Measurements from ENCODE around the gene MYMX. TPM values are rescaled to one million over a fixed set of nuclear protein-coding genes. Genes with fewer than 3 reads are reported as not detected.
"Not testable (repeated sequence)": the region's sequence is repeated elsewhere in the genome, so short reads cannot be mapped to it uniquely, and the experiment has no call there.

MYMX gene
- total and polyA plus RNA-seq, 12 donors, result 0.41 to 2.3 (median 0.88) TPM; not detected in 6

DNA sequence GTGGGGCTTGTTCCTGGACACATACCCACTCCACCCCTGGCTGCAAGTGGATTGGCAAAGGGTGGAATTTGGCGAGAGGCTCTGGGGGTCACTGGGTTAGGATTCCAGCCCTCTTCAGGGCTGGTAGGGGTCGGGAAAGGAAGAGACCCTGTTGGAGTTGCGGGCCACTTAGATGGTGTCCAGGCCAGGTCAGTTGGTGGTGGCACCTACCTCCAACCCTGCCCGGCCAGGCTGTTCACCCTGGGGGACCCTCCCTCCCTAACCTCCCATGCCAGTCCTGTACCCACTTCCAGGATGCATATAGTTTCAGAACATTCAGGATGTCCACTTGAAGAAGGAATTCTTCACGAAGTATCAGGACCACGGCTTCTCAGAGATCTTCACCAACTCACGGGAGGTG is 37.1 kb upstream of the MYMX start:
- intact Hi-C loops (cut with DNase I), result loop anchor here in 2 of 10 donors (10.0 kb wide), 1 partner anchor 155 kb away; no protein-coding TSS in a partner anchor
- WGBS, 2 donors, result 95 to 97% methylated on average over 7 of the region's 7 CpGs
- Histone ChIP-seq H3K4me3 (no peak overlapping the region), H3K27me3 (no peaks in the 10 kb centered on the region), H3K9me3 (no peaks in the 10 kb centered on the region), H3K27ac (peak overlapping the region in 2 of 10 donors; percentile 24 to 76), H3K36me3 (no peaks in the 10 kb centered on the region), H3K4me1 (peaks cover 0 to 36% (median 21%) of the 10 kb centered on the region in 9 donors)
- TF ChIP-seq CTCF (IDR thresholded peaks at IDR 0.05), result no peak
- no peak for DNase-seq
- no peak for ATAC-seq

- no peak overlapping the region for H3K4me3 ChIP-seq
- no peak for TF ChIP-seq CTCF (IDR thresholded peaks at IDR 0.05)
- no peak overlapping the region for H3K27ac ChIP-seq
- intact Hi-C loops (cut with DNase I), result no loop called here
- 81 to 84% methylated on average over 4 of the region's 4 CpGs for WGBS, 2 donors
- no peaks in the 10 kb centered on the region for H3K27me3 ChIP-seq
- H3K9me3 ChIP-seq, result no peaks in the 10 kb centered on the region
- no peaks in the 10 kb centered on the region for H3K36me3 ChIP-seq
- peaks cover 0 to 36% (median 21%) of the 10 kb centered on the region in 9 donors for H3K4me1 ChIP-seq
- DNase-seq (no peak), ATAC-seq (no peak)
Measured at GRCh38 chr6:44180406-44180805, 36.3 kb upstream of the MYMX start.

DNA sequence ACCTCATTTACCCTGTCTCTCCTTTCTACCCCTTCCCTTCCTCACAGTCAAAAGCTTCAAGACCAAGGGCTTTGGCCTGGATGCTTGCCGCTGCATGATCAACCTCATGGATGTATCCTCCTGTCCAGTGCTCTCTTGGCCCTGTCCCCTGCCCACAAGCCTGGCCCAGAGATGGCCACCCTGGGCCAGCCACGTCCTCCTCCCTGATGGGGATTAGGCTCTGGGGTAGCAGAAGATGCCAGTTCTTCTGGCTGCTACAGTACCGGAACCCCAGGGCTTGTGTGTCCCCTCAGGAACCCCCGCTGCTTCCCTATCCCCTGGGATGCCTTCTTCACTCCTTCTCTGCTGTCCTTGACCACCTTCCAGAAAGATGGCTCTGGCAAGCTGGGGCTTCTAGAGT is 35.8 kb upstream of the MYMX start:
- Histone ChIP-seq H3K4me3 (no peak overlapping the region), H3K4me1 (peaks cover under 1 to 36% (median 25%) of the 10 kb centered on the region in 9 donors), H3K9me3 (no peaks in the 10 kb centered on the region), H3K27me3 (no peaks in the 10 kb centered on the region), H3K27ac (no peak overlapping the region), H3K36me3 (no peaks in the 10 kb centered on the region)
- intact Hi-C loops (cut with DNase I), result no loop called here
- ATAC-seq, result no peak
- no peak for DNase-seq
- WGBS, 2 donors, result 96 to 98% methylated on average over 4 of the region's 4 CpGs
- TF ChIP-seq CTCF (IDR thresholded peaks at IDR 0.05), result no peak

DNA sequence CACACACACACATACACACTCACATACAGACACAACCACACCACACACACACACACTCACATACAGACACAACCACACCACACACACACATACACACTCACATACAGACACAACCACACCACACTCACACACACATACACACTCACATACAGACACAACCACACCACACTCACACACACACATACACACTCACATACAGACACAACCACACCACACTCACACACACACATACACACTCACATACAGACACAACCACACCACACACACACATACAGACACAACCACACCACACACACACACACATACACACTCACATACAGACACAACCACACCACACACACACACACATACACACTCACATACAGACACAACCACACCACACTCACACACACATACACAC is 34.9 kb upstream of the MYMX start:
- ATAC-seq; DNase-seq; H3K4me3 ChIP-seq; H3K9me3 ChIP-seq; H3K36me3 ChIP-seq; H3K27me3 ChIP-seq; H3K27ac ChIP-seq; intact Hi-C loops (cut with DNase I): not testable (repeated sequence)
- H3K4me1 ChIP-seq, result peaks cover 3 to 38% (median 24%) of the 10 kb centered on the region in 9 donors

- H3K4me1 ChIP-seq, result peaks cover 0 to 27% (median 17%) of the 10 kb centered on the region in 9 donors
- no peak for DNase-seq
Measured at GRCh38 chr6:44182911-44183390, 33.8 kb upstream of the MYMX start.

More at GRCh38 chr6:44182911-44183390, 33.8 kb upstream of the MYMX start:
- no peak overlapping the region for H3K27ac ChIP-seq
- H3K4me3 ChIP-seq, result no peak overlapping the region
- no peaks in the 10 kb centered on the region for H3K27me3 ChIP-seq
- no peak for ATAC-seq
- intact Hi-C loops (cut with DNase I), result no loop called here
- 95 to 100% methylated on average over 4 of the region's 4 CpGs for WGBS, 2 donors
- no peaks in the 10 kb centered on the region for H3K9me3 ChIP-seq
- no peak for TF ChIP-seq CTCF (IDR thresholded peaks at IDR 0.05)
- no peaks in the 10 kb centered on the region for H3K36me3 ChIP-seq
